BJ (cell line): ENCODE measurements around the gene EPB41L2. TPM values are rescaled to one million over a fixed set of nuclear protein-coding genes. Genes with fewer than 3 reads are reported as not detected.

ENCODE experiments used
- CTCF ChIA-PET: fragments of 350-600 bp; formaldehyde crosslinking; extraction: SDS; loops from one replicate; lab custom pipeline; 2021; ENCODE audit warnings: antibody characterized with exemption, inconsistent platforms; lab: Yijun Ruan, JAX
- POLR2A ChIA-PET: fragments of 300-600 bp; sonication (Branson Sonifier 250); formaldehyde crosslinking; extraction: SDS; loops from one replicate; lab custom pipeline; 2021; ENCODE audit warnings: antibody characterized with exemption; lab: Charles Lee
- DNase-seq: peaks from one replicate; pipeline ENCODE4 v3.0.0-alpha.2; 2011; ENCODE audit warnings: low read depth
- H3K27me3 ChIP-seq: 2 replicates; pipeline ENCODE4 v1.6.0; 2011; ENCODE audit warnings: low read length; ENCODE audit not compliant: control insufficient read depth, insufficient read depth
- H3K36me3 ChIP-seq: 2 replicates; pipeline ENCODE4 v1.5.1; 2011; ENCODE audit warnings: low read length; ENCODE audit not compliant: control insufficient read depth, insufficient read depth
- H3K4me3 ChIP-seq: 2 replicates; pipeline ENCODE4 v1.5.1; 2011; ENCODE audit warnings: low read depth, mild to moderate bottlenecking, control low read depth, low read length
- CTCF ChIP-seq: IDR thresholded peaks from 2 replicates; pipeline ENCODE4 v1.5.1; 2011; ENCODE audit warnings: low read depth, mild to moderate bottlenecking, control low read depth, inconsistent platforms, low read length, moderate library complexity; ENCODE audit not compliant: insufficient read depth
- polyA plus RNA-seq: library from polyadenylated mRNA; depleted of rRNA; stranded (reverse); fragments of >200 nt; gene quantifications from 2 replicates; pipeline ENCODE4 v1.2.3, GENCODE V29; 2011

EPB41L2 gene
- polyA plus RNA-seq, 1 experiment: 24.5 TPM

- ChIA-PET CTCF (interaction anchor here (0.8 kb wide), 1 partner anchor 168 kb away, joined by 4 read pairs; no protein-coding TSS in a partner anchor), POLR2A (no interaction called here)
- no peaks in the 10 kb centered on the region for H3K36me3 ChIP-seq
- TF ChIP-seq CTCF: no peak
- no peak overlapping the region for H3K4me3 ChIP-seq
- no peak for DNase-seq
- no peaks in the 10 kb centered on the region for H3K27me3 ChIP-seq
These were observed 4.8 kb downstream of the EPB41L2 start for GRCh38 chr6:131058236-131058635.

GRCh38 chr6:131054392-131055250 is 8.4 kb downstream of the EPB41L2 start:
- Histone ChIP-seq H3K4me3 (no peak overlapping the region), H3K36me3 (no peaks in the 10 kb centered on the region), H3K27me3 (no peaks in the 10 kb centered on the region)
- CTCF ChIA-PET: interaction anchor here (0.7 kb wide), 1 partner anchor 132 kb away, joined by 3 read pairs; no protein-coding TSS in a partner anchor
- TF ChIP-seq CTCF: no peak
- POLR2A ChIA-PET: no interaction called here
- no peak for DNase-seq

- DNase-seq: no peak
- no peak for TF ChIP-seq CTCF
- Histone ChIP-seq H3K4me3 (no peak overlapping the region), H3K27me3 (no peaks in the 10 kb centered on the region), H3K36me3 (no peaks in the 10 kb centered on the region)
- ChIA-PET POLR2A (no interaction called here), CTCF (no interaction called here)
These were observed 9.4 kb downstream of the EPB41L2 start for GRCh38 chr6:131053546-131054240.

GRCh38 chr6:131052181-131052580 is 10.9 kb downstream of the EPB41L2 start:
- no peak for TF ChIP-seq CTCF
- Histone ChIP-seq H3K27me3 (no peaks in the 10 kb centered on the region), H3K36me3 (no peaks in the 10 kb centered on the region), H3K4me3 (no peak overlapping the region)
- ChIA-PET POLR2A (no interaction called here), CTCF (no interaction called here)
- no peak for DNase-seq

GRCh38 chr6:131051341-131051740 is 11.7 kb downstream of the EPB41L2 start:
- TF ChIP-seq CTCF: no peak

More at GRCh38 chr6:131051341-131051740, 11.7 kb downstream of the EPB41L2 start:
- no peak overlapping the region for H3K4me3 ChIP-seq
- H3K36me3 ChIP-seq: no peaks in the 10 kb centered on the region
- ChIA-PET POLR2A (no interaction called here), CTCF (interaction anchor here (1.1 kb wide), 1 partner anchor 110 kb away, joined by 3 read pairs; no protein-coding TSS in a partner anchor)
- no peak for DNase-seq
- H3K27me3 ChIP-seq: no peaks in the 10 kb centered on the region
